ENCODE results near the gene RAI1.

RAI1 gene

GRCh38 chr17:17701658-17702057 lies 20.4 kb downstream of the RAI1 start:
- no peak for DNase-seq

- no peak for DNase-seq
These were observed 21.3 kb downstream of the RAI1 start for GRCh38 chr17:17702449-17703139.

GRCh38 chr17:17703140-17703919 lies 22.1 kb downstream of the RAI1 start:
- no peak for DNase-seq

GRCh38 chr17:17704931-17705330 lies 23.7 kb downstream of the RAI1 start:
- no peak for DNase-seq

GRCh38 chr17:17706140-17707060 lies 25.1 kb downstream of the RAI1 start:
- no peak for DNase-seq

- DNase-seq: no peak
These were observed 27.0 kb downstream of the RAI1 start for GRCh38 chr17:17708295-17708694.

GRCh38 chr17:17708816-17709215 lies 27.6 kb downstream of the RAI1 start:
- DNase-seq: no peak

GRCh38 chr17:17709815-17710321 lies 28.6 kb downstream of the RAI1 start:
- no peak for DNase-seq

- no peak for DNase-seq
These were observed 29.1 kb downstream of the RAI1 start for GRCh38 chr17:17710355-17710727.

- DNase-seq: no peak
These were observed 29.7 kb downstream of the RAI1 start for GRCh38 chr17:17710728-17711541.

- DNase-seq: no peak
These were observed 30.4 kb downstream of the RAI1 start for GRCh38 chr17:17711641-17712162.

- DNase-seq: no peak
These were observed 31.1 kb downstream of the RAI1 start for GRCh38 chr17:17712268-17712924.

GRCh38 chr17:17713839-17714238 lies 32.6 kb downstream of the RAI1 start:
- no peak for DNase-seq

- DNase-seq: no peak
These were observed 33.1 kb downstream of the RAI1 start for GRCh38 chr17:17714261-17714866.

- DNase-seq: no peak
These were observed 33.6 kb downstream of the RAI1 start for GRCh38 chr17:17714879-17715278.

GRCh38 chr17:17716837-17717523 lies 35.7 kb downstream of the RAI1 start:
- DNase-seq: no peak

GRCh38 chr17:17718251-17718650 lies 37.0 kb downstream of the RAI1 start:
- no peak for DNase-seq

GRCh38 chr17:17719199-17719940 lies 38.1 kb downstream of the RAI1 start:
- no peak for DNase-seq

- no peak for DNase-seq
These were observed 38.8 kb downstream of the RAI1 start for GRCh38 chr17:17719966-17720543.
